ENCODE data around the gene CERS6.

GRCh38 chr2:168794968-168795367 is 338.9 kb downstream of the CERS6 start:
- TF ChIP-seq NR1H2 (CRISPR knock-in tag; IDR thresholded peaks at IDR 0.05) (no peak), GRHL2 (CRISPR knock-in tag; IDR thresholded peaks at IDR 0.05; ENCODE audit: insufficient replicate concordance, severe bottlenecking) (no peak), E2F1 (CRISPR knock-in tag; IDR thresholded peaks at IDR 0.05) (no peak), ZNF423 (CRISPR knock-in tag; IDR thresholded peaks at IDR 0.05) (no peak), MYBL2 (CRISPR knock-in tag; IDR thresholded peaks at IDR 0.05) (no peak), ZBTB21 (CRISPR knock-in tag; IDR thresholded peaks at IDR 0.05; ENCODE audit: borderline replicate concordance) (no peak), CREB1 (CRISPR knock-in tag; IDR thresholded peaks at IDR 0.05) (no peak), CTCF (IDR thresholded peaks at IDR 0.05) (no peak), PRRX2 (CRISPR knock-in tag; IDR thresholded peaks at IDR 0.05) (no peak), OVOL2 (CRISPR knock-in tag; IDR thresholded peaks at IDR 0.05; ENCODE audit: borderline replicate concordance) (no peak), ZBTB43 (CRISPR knock-in tag; IDR thresholded peaks at IDR 0.05) (no peak), EMX1 (CRISPR knock-in tag; IDR thresholded peaks at IDR 0.05) (no peak)

Measured in WTC11 (cell line).